MM.1S (cell line): ENCODE data around the gene NRTN.

ENCODE experiments used
- DNase-seq: peaks from one replicate; pipeline ENCODE4 v3.0.0-alpha.2; 2015
- H2AFZ ChIP-seq: fragments of 300-600 bp; sonication (generic); 2 replicates; pipeline ENCODE4 v1.6.0; 2016; ENCODE audit warnings: antibody characterized with exemption, low read length
- H3F3A ChIP-seq: fragments of 300-600 bp; sonication (generic); 2 replicates; pipeline ENCODE4 v1.6.1; 2016; ENCODE audit warnings: mild to moderate bottlenecking, antibody characterized with exemption, low read length, moderate library complexity, mixed read lengths; ENCODE audit not compliant: insufficient read depth
- H3K27ac ChIP-seq: fragments of 300-600 bp; sonication (generic); 2 replicates; pipeline ENCODE4 v1.5.1; 2016; ENCODE audit warnings: mild to moderate bottlenecking, low read length
- H3K27me3 ChIP-seq: fragments of 300-600 bp; sonication (generic); replicated peaks from 2 replicates; pipeline ENCODE4 v1.6.0; 2016; ENCODE audit warnings: low read length; ENCODE audit not compliant: insufficient read depth
- H3K36me3 ChIP-seq: fragments of 300-600 bp; sonication (generic); replicated peaks from 2 replicates; pipeline ENCODE4 v1.6.1; 2016; ENCODE audit warnings: mild to moderate bottlenecking, low read length, mixed read lengths; ENCODE audit not compliant: insufficient read depth
- H3K4me1 ChIP-seq: fragments of 300-600 bp; sonication (generic); 2 replicates; pipeline ENCODE4 v1.6.1; 2016; ENCODE audit warnings: low read length, mixed read lengths
- H3K4me2 ChIP-seq: fragments of 300-600 bp; sonication (generic); 2 replicates; pipeline ENCODE4 v1.6.0; 2016; ENCODE audit warnings: low read depth, low read length
- H3K4me3 ChIP-seq: fragments of 300-600 bp; sonication (generic); 2 replicates; pipeline ENCODE4 v1.5.1; 2016; ENCODE audit warnings: low read length, mixed read lengths
- H3K79me2 ChIP-seq: fragments of 300-600 bp; sonication (generic); 2 replicates; pipeline ENCODE4 v1.6.1; 2016; ENCODE audit warnings: mixed run types, low read length, mixed read lengths
- H3K9ac ChIP-seq: fragments of 300-600 bp; sonication (generic); 2 replicates; pipeline ENCODE4 v1.6.1; 2016; ENCODE audit warnings: low read length, mixed read lengths
- H3K9me2 ChIP-seq: fragments of 300-600 bp; sonication (generic); replicated peaks from 2 replicates; pipeline ENCODE4 v1.6.1; 2016; ENCODE audit warnings: mild to moderate bottlenecking, low read length, mixed read lengths; ENCODE audit not compliant: insufficient read depth
- H3K9me3 ChIP-seq: fragments of 300-600 bp; sonication (generic); replicated peaks from 2 replicates; pipeline ENCODE4 v1.6.1; 2016; ENCODE audit warnings: mild to moderate bottlenecking, low read length, mixed read lengths; ENCODE audit not compliant: insufficient read depth
- H4K20me1 ChIP-seq: fragments of 300-600 bp; sonication (generic); 2 replicates; pipeline ENCODE4 v1.6.1; 2016; ENCODE audit warnings: mild to moderate bottlenecking, low read length, moderate library complexity, mixed read lengths; ENCODE audit not compliant: insufficient read depth
- EZH2 ChIP-seq: fragments of 300-600 bp; sonication (generic); optimal IDR thresholded peaks from 2 replicates; pipeline ENCODE3; 2017; ENCODE audit warnings: low read depth, mild to moderate bottlenecking, antibody characterized with exemption, low read length, mixed read lengths
- EZH2phosphoT487 ChIP-seq: fragments of 300-600 bp; sonication (generic); IDR thresholded peaks from 2 replicates; pipeline ENCODE4 v1.6.1; 2018; ENCODE audit warnings: antibody characterized with exemption, low read length
- TF ChIP-seq, protein P1 (sequence below): fragments of 300-600 bp; sonication (generic); IDR thresholded peaks from 2 replicates; pipeline ENCODE4 v1.5.1; 2016; ENCODE audit warnings: antibody characterized with exemption, low read length, mixed read lengths

Gene NRTN

DNA sequence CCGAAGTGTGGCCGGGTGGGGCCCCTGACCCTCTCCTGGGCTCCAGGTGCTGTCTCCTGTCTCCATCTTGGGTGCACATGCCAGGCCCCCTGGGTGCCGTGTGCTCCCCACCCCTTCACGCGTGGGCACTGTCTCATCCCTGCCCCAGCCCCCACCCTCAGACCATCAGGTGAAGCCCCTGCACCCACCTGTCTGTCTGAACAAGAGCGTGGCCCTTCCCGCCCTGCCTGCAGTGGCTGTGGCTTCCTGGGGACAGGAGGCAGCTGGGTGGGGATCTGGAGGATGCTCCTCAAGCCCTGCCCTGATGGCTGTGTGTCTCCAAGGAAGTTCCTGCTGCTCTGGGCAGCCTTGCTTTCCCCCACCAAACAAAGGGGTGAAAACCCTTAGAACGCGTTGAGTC, 22.5 kb upstream of the NRTN start:
- H3K36me3 ChIP-seq, result no peaks in the 10 kb centered on the region
- H3K79me2 ChIP-seq, result no peaks in the 10 kb centered on the region

DNA sequence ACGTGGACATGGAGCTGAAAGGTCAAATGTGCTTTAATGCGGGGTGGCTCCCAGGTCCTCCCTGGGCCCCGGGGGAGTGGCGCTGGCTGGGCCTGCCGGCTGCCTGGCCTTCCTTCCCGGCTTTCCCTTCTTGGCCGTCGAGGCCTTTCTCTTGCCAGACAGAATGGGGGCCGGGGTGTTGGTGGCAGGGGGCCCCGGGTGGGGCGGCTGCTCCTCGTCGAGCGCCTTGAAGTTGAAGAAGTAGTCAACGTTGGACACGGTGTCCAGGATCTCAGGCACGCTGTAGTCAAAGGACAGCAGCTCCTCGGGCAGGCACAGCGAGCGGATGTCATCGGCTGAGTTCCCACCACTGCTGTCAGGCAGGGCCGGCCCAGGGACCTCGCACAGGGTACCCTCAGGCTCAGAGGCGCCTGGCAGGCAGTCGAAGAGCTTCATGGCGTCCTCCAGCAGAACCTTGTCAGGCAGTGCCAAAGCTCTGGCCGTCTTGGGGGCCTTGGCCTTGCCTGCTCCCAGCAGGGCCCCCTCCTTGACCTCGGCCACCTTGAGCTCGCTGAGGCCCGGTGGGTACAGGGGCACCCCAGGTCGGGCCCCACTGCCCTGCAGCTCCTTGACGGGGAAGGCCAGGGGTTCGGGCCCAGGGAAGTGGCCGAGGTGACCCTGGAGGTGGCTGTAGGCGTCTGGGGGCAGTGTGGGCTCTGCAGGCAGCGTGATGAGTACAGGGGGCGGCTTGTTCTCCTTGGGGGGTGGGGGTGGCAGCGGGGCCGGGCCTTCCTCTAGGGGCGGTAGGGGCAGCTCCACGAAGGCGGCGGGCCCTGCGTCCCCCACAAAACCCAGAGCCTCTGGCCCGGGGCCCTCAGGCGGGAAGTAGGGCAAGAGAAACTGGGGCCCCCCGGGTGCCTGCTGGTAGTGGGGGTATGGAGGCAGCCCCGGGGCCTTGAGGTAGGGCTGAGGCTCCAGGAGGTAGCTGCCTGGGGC, 21.6 kb upstream of the NRTN start:
- Histone ChIP-seq H3F3A (no peaks in the 10 kb centered on the region), H3K27me3 (peaks cover 78% of the 10 kb centered on the region), H2AFZ (no peak overlapping the region), H3K27ac (no peak overlapping the region), H3K4me1 (no peaks in the 10 kb centered on the region), H3K9me3 (no peaks in the 10 kb centered on the region), H3K9ac (no peak overlapping the region), H3K4me3 (no peak overlapping the region), H3K4me2 (no peak overlapping the region), H4K20me1 (no peaks in the 10 kb centered on the region), H3K36me3 (no peaks in the 10 kb centered on the region), H3K9me2 (no peaks in the 10 kb centered on the region), H3K79me2 (no peaks in the 10 kb centered on the region)
- DNase-seq, result no peak
- TF ChIP-seq, protein P1, sequence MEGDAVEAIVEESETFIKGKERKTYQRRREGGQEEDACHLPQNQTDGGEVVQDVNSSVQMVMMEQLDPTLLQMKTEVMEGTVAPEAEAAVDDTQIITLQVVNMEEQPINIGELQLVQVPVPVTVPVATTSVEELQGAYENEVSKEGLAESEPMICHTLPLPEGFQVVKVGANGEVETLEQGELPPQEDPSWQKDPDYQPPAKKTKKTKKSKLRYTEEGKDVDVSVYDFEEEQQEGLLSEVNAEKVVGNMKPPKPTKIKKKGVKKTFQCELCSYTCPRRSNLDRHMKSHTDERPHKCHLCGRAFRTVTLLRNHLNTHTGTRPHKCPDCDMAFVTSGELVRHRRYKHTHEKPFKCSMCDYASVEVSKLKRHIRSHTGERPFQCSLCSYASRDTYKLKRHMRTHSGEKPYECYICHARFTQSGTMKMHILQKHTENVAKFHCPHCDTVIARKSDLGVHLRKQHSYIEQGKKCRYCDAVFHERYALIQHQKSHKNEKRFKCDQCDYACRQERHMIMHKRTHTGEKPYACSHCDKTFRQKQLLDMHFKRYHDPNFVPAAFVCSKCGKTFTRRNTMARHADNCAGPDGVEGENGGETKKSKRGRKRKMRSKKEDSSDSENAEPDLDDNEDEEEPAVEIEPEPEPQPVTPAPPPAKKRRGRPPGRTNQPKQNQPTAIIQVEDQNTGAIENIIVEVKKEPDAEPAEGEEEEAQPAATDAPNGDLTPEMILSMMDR, result no peak
- TF ChIP-seq EZH2phosphoT487 (no peak), EZH2 (no peak)

More for the DNA sequence above, 22.5 kb upstream of the NRTN start:
- H3K4me2 ChIP-seq, result no peak overlapping the region
- no peak for TF ChIP-seq EZH2
- TF ChIP-seq EZH2phosphoT487, result no peak
- TF ChIP-seq, protein P1, result no peak
- H4K20me1 ChIP-seq, result no peaks in the 10 kb centered on the region
- H3K9me3 ChIP-seq, result no peaks in the 10 kb centered on the region
- H3K27me3 ChIP-seq, result peaks cover 78% of the 10 kb centered on the region
- no peak overlapping the region for H3K9ac ChIP-seq
- no peaks in the 10 kb centered on the region for H3K4me1 ChIP-seq
- no peaks in the 10 kb centered on the region for H3F3A ChIP-seq
- no peak for DNase-seq
- no peaks in the 10 kb centered on the region for H3K9me2 ChIP-seq
- no peak overlapping the region for H3K4me3 ChIP-seq
- H3K27ac ChIP-seq, result no peak overlapping the region
- H2AFZ ChIP-seq, result no peak overlapping the region

DNA sequence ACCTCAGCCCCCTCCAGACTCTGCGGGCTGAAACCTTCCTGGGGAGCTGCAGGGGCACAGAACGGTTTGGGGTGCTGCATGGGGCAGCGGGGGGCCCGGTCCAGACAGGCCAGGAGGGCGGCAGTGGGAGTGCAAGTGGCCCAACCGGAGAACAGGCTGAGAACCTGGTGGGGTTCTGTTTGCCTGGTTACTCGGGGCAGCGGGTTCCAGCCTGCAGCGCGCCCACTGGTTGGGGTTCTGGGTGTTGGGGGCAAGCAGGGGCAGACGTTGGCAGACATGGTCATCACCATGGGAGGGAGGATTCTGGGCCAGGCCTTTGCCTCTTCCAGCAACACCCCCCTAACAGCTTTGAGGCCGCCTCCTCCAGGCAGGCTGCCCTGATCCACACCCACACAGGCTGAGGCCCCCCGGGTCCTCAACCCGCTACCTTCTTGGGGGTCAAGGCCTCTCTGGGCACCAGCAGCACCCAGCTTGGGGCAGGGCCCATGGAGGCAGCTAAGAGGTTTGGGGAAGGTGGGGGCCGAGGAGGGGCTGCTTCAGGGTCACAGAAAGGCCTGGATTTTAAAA, 20.2 kb upstream of the NRTN start, which contains the start of gene PRR22:
TSS of gene PRR22 (minus strand) at position 166 of the 567 bp plus-strand sequence. CDS start at position 80, 86 bp downstream.
- no peaks in the 10 kb centered on the region for H3K36me3 ChIP-seq
- H3K9me3 ChIP-seq, result no peaks in the 10 kb centered on the region
- peaks cover 8% of the 10 kb centered on the region for H3K79me2 ChIP-seq
- DNase-seq, result no peak
- TF ChIP-seq, protein P1, result no peak
- TF ChIP-seq EZH2phosphoT487 (no peak), EZH2 (no peak)
- H3K9me2 ChIP-seq, result no peaks in the 10 kb centered on the region
- H3K4me2 ChIP-seq, result no peak within 1 kb of the TSS
- H3K27me3 ChIP-seq, result peaks cover 65% of the 10 kb centered on the region
- H3K27ac ChIP-seq, result no peak within 1 kb of the TSS
- H3K4me3 ChIP-seq, result no peak within 1 kb of the TSS
- no peaks in the 10 kb centered on the region for H3K4me1 ChIP-seq
- no peaks in the 10 kb centered on the region for H3F3A ChIP-seq
- H3K9ac ChIP-seq, result no peak within 1 kb of the TSS
- H4K20me1 ChIP-seq, result no peaks in the 10 kb centered on the region
- H2AFZ ChIP-seq, result no peak within 1 kb of the TSS
